IMR-90 (cell line): Measurements from ENCODE around the gene UNC13B. TPM values are rescaled to one million over a fixed set of nuclear protein-coding genes. Genes with fewer than 3 reads are reported as not detected.
A peak's percentile ranks its signal among the peaks of the same experiment; 100 is the strongest.

Source experiments
- ATAC-seq: fragments of 200-7000 bp; cut with Tn5 transposase; 2 replicates; pipeline ENCODE4 v1.9.1; 2020; ENCODE audit warnings: low read depth, mild to moderate bottlenecking, moderate library complexity
- BruUV-seq: library from RNA; stranded (reverse); fragments of 400-500 nt; replicated peaks from 2 replicates; lab custom pipeline; 2021; lab: Mats Ljungman, UMichigan
- CTCF ChIA-PET: fragments of 300-600 bp; formaldehyde crosslinking; extraction: SDS; loops from one replicate; lab custom pipeline; 2021; ENCODE audit warnings: antibody characterized with exemption; lab: Yijun Ruan, JAX
- POLR2A ChIA-PET: fragments of 300-600 bp; sonication (Branson Sonifier 250); formaldehyde crosslinking; loops from one replicate; lab custom pipeline; 2022; ENCODE audit warnings: antibody characterized with exemption; ENCODE audit not compliant: unreplicated experiment; lab: Charles Lee
- DNase-seq: peaks from one replicate; pipeline ENCODE4 v3.0.0; 2013
- H2AFZ ChIP-seq: replicated peaks from 2 replicates; pipeline ENCODE3; 2013; ENCODE audit warnings: low read length, mild to moderate bottlenecking; ENCODE audit not compliant: poor library complexity
- H2AK5ac ChIP-seq: 2 replicates; pipeline ENCODE4 v1.6.1; 2013; ENCODE audit warnings: low read depth, low read length, inconsistent platforms
- H2AK9ac ChIP-seq: replicated peaks from 2 replicates; pipeline ENCODE3; 2013; ENCODE audit warnings: mild to moderate bottlenecking, low read depth, low read length, moderate library complexity; ENCODE audit not compliant: poor library complexity
- H2BK120ac ChIP-seq: 2 replicates; pipeline ENCODE4 v1.6.1; 2013; ENCODE audit warnings: low read depth, low read length, inconsistent platforms
- H2BK15ac ChIP-seq: 3 replicates; pipeline ENCODE4 v1.6.1; 2013; ENCODE audit warnings: low read depth, low read length, inconsistent platforms
- H2BK20ac ChIP-seq: 2 replicates; pipeline ENCODE4 v1.6.1; 2013; ENCODE audit warnings: low read depth, mild to moderate bottlenecking, inconsistent platforms, low read length, moderate library complexity
- H2BK5ac ChIP-seq: 2 replicates; pipeline ENCODE4 v1.6.1; 2013; ENCODE audit warnings: mild to moderate bottlenecking, low read depth, low read length, inconsistent platforms; ENCODE audit not compliant: poor library complexity, severe bottlenecking
- H3K14ac ChIP-seq: replicated peaks from 2 replicates; pipeline ENCODE4 v1.6.1; 2013; ENCODE audit warnings: low read depth, low read length, inconsistent platforms
- H3K18ac ChIP-seq: 2 replicates; pipeline ENCODE4 v1.6.1; 2013; ENCODE audit warnings: low read depth, low read length, control low read depth
- H3K23ac ChIP-seq: 2 replicates; pipeline ENCODE4 v1.6.1; 2013; ENCODE audit warnings: low read depth, low read length, inconsistent platforms
- H3K27ac ChIP-seq: 2 replicates; pipeline ENCODE4 v1.5.1; 2013; ENCODE audit warnings: mild to moderate bottlenecking, control low read depth, low read length; ENCODE audit not compliant: insufficient read depth
- H3K27me3 ChIP-seq: 2 replicates; pipeline ENCODE4 v1.6.1; 2013; ENCODE audit warnings: low read length; ENCODE audit not compliant: control insufficient read depth, insufficient read depth
- H3K36me3 ChIP-seq: 2 replicates; pipeline ENCODE4 v1.6.1; 2013; ENCODE audit warnings: low read length, mixed read lengths; ENCODE audit not compliant: control insufficient read depth, insufficient read depth
- H3K4ac ChIP-seq: 2 replicates; pipeline ENCODE4 v1.6.1; 2013; ENCODE audit warnings: low read depth, low read length, inconsistent platforms
- H3K4me1 ChIP-seq: 2 replicates; pipeline ENCODE4 v1.6.1; 2013; ENCODE audit warnings: low read length, mixed read lengths; ENCODE audit not compliant: control insufficient read depth, insufficient read depth
- H3K4me2 ChIP-seq: 2 replicates; pipeline ENCODE4 v1.6.1; 2013; ENCODE audit warnings: low read depth, mild to moderate bottlenecking, control low read depth, low read length, moderate library complexity
- H3K4me3 ChIP-seq: 2 replicates; pipeline ENCODE4 v1.5.1; 2013; ENCODE audit warnings: low read depth, mild to moderate bottlenecking, control low read depth, low read length, moderate library complexity; ENCODE audit not compliant: insufficient read depth
- H3K56ac ChIP-seq: 2 replicates; pipeline ENCODE4 v1.6.1; 2013; ENCODE audit warnings: low read length, inconsistent platforms; ENCODE audit not compliant: insufficient read depth; ENCODE audit errors: extremely low read depth
- H3K79me1 ChIP-seq, 2 experiments: 2 replicates each; pipeline ENCODE4 v1.6.1; 2013; ENCODE audit warnings: low read length in 2 of 2, inconsistent platforms in 1 of 2, low read depth in 1 of 2
- H3K9ac ChIP-seq: 2 replicates; pipeline ENCODE4 v1.6.1; 2013; ENCODE audit warnings: low read depth, low read length, control low read depth
- H3K9me1 ChIP-seq: 2 replicates; pipeline ENCODE4 v1.6.1; 2013; ENCODE audit warnings: low read length, inconsistent platforms; ENCODE audit not compliant: insufficient read depth
- H3K9me3 ChIP-seq: 2 replicates; pipeline ENCODE4 v1.6.1; 2013; ENCODE audit warnings: low read length; ENCODE audit not compliant: control insufficient read depth, insufficient read depth
- H4K20me1 ChIP-seq: 2 replicates; pipeline ENCODE4 v1.6.1; 2013; ENCODE audit warnings: low read length, inconsistent platforms; ENCODE audit not compliant: insufficient read depth
- H4K5ac ChIP-seq: 2 replicates; pipeline ENCODE4 v1.6.1; 2013; ENCODE audit warnings: mild to moderate bottlenecking, low read depth, low read length, control low read depth
- H4K8ac ChIP-seq, 2 experiments: 2 replicates each; pipeline ENCODE4 v1.6.1; 2013; ENCODE audit warnings: low read depth in 2 of 2, low read length in 2 of 2, control low read depth in 1 of 2, inconsistent platforms in 1 of 2
- H4K91ac ChIP-seq: 2 replicates; pipeline ENCODE4 v1.6.1; 2013; ENCODE audit warnings: low read depth, low read length, inconsistent platforms; ENCODE audit not compliant: insufficient read depth
- CEBPB ChIP-seq: IDR thresholded peaks from 2 replicates; pipeline ENCODE4 v1.6.1; 2012; ENCODE audit warnings: low read depth, low read length, improper control_type of control experiment
- CHD1 ChIP-seq: IDR thresholded peaks from 2 replicates; pipeline ENCODE4 v1.6.1; 2012; ENCODE audit warnings: low read depth, low read length, improper control_type of control experiment
- ELK1 ChIP-seq: fragments of 150-350 bp; IDR thresholded peaks from 2 replicates; pipeline ENCODE4 v1.6.1; 2016; ENCODE audit warnings: low read depth, mild to moderate bottlenecking, low read length, moderate library complexity, borderline replicate concordance
- FOS ChIP-seq: fragments of 150-350 bp; IDR thresholded peaks from 2 replicates; pipeline ENCODE4 v1.6.1; 2016; ENCODE audit warnings: low read depth, low read length
- MXI1 ChIP-seq: IDR thresholded peaks from 2 replicates; pipeline ENCODE4 v1.6.1; 2012; ENCODE audit warnings: low read depth, mild to moderate bottlenecking, low read length, moderate library complexity, borderline replicate concordance
- RCOR1 ChIP-seq: IDR thresholded peaks from 2 replicates; pipeline ENCODE4 v1.6.1; 2012; ENCODE audit warnings: mild to moderate bottlenecking, low read length, improper control_type of control experiment; ENCODE audit not compliant: insufficient replicate concordance
- RFX5 ChIP-seq: IDR thresholded peaks from 2 replicates; pipeline ENCODE4 v1.8.0; 2012; ENCODE audit warnings: low read depth, mild to moderate bottlenecking, low read length, moderate library complexity
- WGBS, 2 experiments: methylation state at CpG; one replicate each; pipeline versions ENCODE4 v1.1.5 to v1.1.7; 2013; ENCODE audit warnings: missing lambda C conversion rate in 2 of 2; ENCODE audit not compliant: insufficient read length in 1 of 2; ENCODE audit errors: extremely low coverage in 2 of 2; 5-methylcytosine and 5-hydroxymethylcytosine counted together
- dilution Hi-C: fragments of 300-500 bp; cut with HindIII; formaldehyde crosslinking; loops from one replicate; pipeline ENCODE4 v1.14.3; 2018; ENCODE audit warnings: low sequenced_read_pairs; ENCODE audit not compliant: unreplicated experiment
- in situ Hi-C: fragments of 300-500 bp; cut with MboI; formaldehyde crosslinking; loops from 3 replicates; pipeline ENCODE4 v1.14.3; 2019; ENCODE audit warnings: low sequenced_read_pairs, inconsistent platforms, mixed read lengths
- intact Hi-C: fragments of 100-400 bp; cut with micrococcal nuclease; formaldehyde crosslinking; loops from 2 replicates; pipeline ENCODE4 v1.10.0; 2022
- polyA plus RNA-seq, 3 experiments: library from polyadenylated mRNA; depleted of rRNA; stranded (reverse); fragments of >200 nt; gene quantifications; 2 replicates each; pipeline ENCODE4 v1.2.3, GENCODE V29; 2012; ENCODE audit warnings: low replicate concordance in 1 of 3
- total RNA-seq: library from RNA; depleted of rRNA; stranded (reverse); fragments of >200 nt; gene quantifications from 2 replicates; pipeline ENCODE4 v1.2.3, GENCODE V29; 2012

The UNC13B gene
- total and polyA plus RNA-seq, 2 of the 4 experiments (the other 2 are of a cell fraction): 7.5 to 14.3 TPM

- TF ChIP-seq FOS: 0 out of 2 replicates have a peak, but pooled peaks have one; percentile 30
- TF ChIP-seq MXI1: no peak
- no peak for TF ChIP-seq RCOR1
- TF ChIP-seq RFX5: no peak
- no peak for TF ChIP-seq ELK1
- no peak for TF ChIP-seq CHD1
- TF ChIP-seq CEBPB: no peak
- Histone ChIP-seq H3K18ac (no peak overlapping the region), H4K8ac (no peak overlapping the region; a peak in 1 of 4 replicates), H3K4me3 (no peak overlapping the region), H3K4me1 (peaks cover 2% of the 10 kb centered on the region; the same call in 1 of the 2 replicates), H3K9me1 (no peaks in the 10 kb centered on the region), H4K20me1 (no peaks in the 10 kb centered on the region), H3K4me2 (no peak overlapping the region), H3K36me3 (no peaks in the 10 kb centered on the region), H3K56ac (no peak overlapping the region), H3K9ac (no peak overlapping the region), H3K79me1 (no peaks in the 10 kb centered on the region), H2BK5ac (peak overlapping the region; percentile 18), H2AK9ac (no peak overlapping the region), H3K27me3 (no peaks in the 10 kb centered on the region), H3K23ac (no peak overlapping the region), H3K27ac (no peak overlapping the region), H3K9me3 (no peaks in the 10 kb centered on the region), H2AK5ac (no peak overlapping the region), H2BK15ac (no peak overlapping the region), H4K5ac (no peak overlapping the region), H2BK20ac (no peak overlapping the region), H3K14ac (no peak overlapping the region), H4K91ac (no peak overlapping the region), H2AFZ (no peak overlapping the region), H2BK120ac (no peak overlapping the region), H3K4ac (peak overlapping the region; percentile 18; the same call in 1 of the 2 replicates)
- 83% methylated on average over 2 of the region's 7 CpGs; no CpG with 5 or more reads in 1 of the 2 experiments for WGBS, 2 experiments
- ChIA-PET CTCF (interaction anchor here (1.0 kb wide), 1 partner anchor 10 kb away, joined by 3 read pairs; no protein-coding TSS in a partner anchor), POLR2A (no interaction called here)
- DNase-seq: peak; percentile 87
- BruUV-seq: no TSS peak
- in situ Hi-C loops (no loop called here), dilution Hi-C loops (no loop called here), intact Hi-C loops (loop anchor here (5.0 to 10.0 kb wide), 2 partner anchors 160 to 277 kb away; partner anchors contain the start of gene ATOSB)
- peak; percentile 72 for ATAC-seq
These were observed 116.0 kb downstream of the UNC13B start for GRCh38 chr9:35277628-35278359.
